Colonic mucosa (tissue), 4 donors: ENCODE results near the gene AGAP1. TPM values are rescaled to one million over a fixed set of nuclear protein-coding genes. Genes with fewer than 3 reads are reported as not detected.

Source experiments
- DNase-seq: peaks from one replicate; pipeline ENCODE4 v3.0.0-alpha.2; 2020
- H3K27ac ChIP-seq: fragments of 200-600 bp; one replicate; pipeline ENCODE4 v1.8.0; 2021
- H3K27me3 ChIP-seq: fragments of 200-600 bp; one replicate; pipeline ENCODE4 v1.8.0; 2021
- H3K36me3 ChIP-seq: fragments of 200-600 bp; one replicate; pipeline ENCODE4 v1.8.0; 2021
- H3K4me1 ChIP-seq: fragments of 200-600 bp; one replicate; pipeline ENCODE4 v1.8.0; 2021; ENCODE audit warnings: mild to moderate bottlenecking
- H3K4me3 ChIP-seq: fragments of 200-600 bp; one replicate; pipeline ENCODE4 v1.8.0; 2021
- H3K9ac ChIP-seq, 2 donors: one replicate each; pipeline ENCODE4 v1.7.0; 2013; ENCODE audit warnings: control low read depth in 2 of 2, low read depth in 2 of 2, low read length in 2 of 2
- H3K9me3 ChIP-seq: fragments of 200-600 bp; one replicate; pipeline ENCODE4 v1.8.0; 2021
- intact Hi-C: fragments of 100-400 bp; cut with DNase I; formaldehyde crosslinking; loops from one replicate; pipeline ENCODE4 v1.14.1; 2022
- total RNA-seq, 2 donors: library from RNA; stranded (reverse); fragmentation: NEBNext Ultra II Directional in 1 of 2; extraction: Animal tissue kit (Norgen Biotek cat#: 25700) in 1 of 2; gene quantifications; one replicate each; pipeline ENCODE4 v1.2.1, GENCODE V29; 2021
- TF ChIP-seq, protein P1 (sequence below): fragments of 200-600 bp; IDR thresholded peaks from one replicate; pipeline ENCODE4 v1.8.0; 2022; ENCODE audit warnings: antibody characterized with exemption, mild to moderate bottlenecking
- donor health status: healthy.
- donor health status: DM: no; HTN: no; CAD: no.
- donor health status: DM: no; HTN: no; CAD: no.

AGAP1 gene
- total RNA-seq, 2 donors from 2014 or later = 62.1 to 62.9 TPM

DNA sequence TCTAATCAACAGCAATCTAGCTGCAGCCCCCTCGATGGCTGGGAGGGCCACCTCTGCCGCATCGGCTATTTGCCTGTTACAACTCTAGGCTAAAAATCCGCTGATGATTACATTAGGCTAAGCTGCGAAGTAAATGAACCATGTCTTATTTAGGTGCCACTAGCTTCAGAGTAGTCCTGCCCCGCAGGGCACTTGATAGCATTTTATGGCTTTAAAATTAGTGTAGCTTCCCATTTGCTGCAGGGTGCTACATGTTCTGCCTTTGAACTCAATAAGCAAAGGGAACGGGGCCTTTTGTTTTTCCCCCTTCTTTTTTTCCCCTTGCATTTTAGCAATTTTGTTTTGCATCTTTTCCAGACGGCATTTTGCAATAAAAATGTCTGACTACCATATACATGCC is 404.1 kb downstream of the AGAP1 start:
- TF ChIP-seq, protein P1, sequence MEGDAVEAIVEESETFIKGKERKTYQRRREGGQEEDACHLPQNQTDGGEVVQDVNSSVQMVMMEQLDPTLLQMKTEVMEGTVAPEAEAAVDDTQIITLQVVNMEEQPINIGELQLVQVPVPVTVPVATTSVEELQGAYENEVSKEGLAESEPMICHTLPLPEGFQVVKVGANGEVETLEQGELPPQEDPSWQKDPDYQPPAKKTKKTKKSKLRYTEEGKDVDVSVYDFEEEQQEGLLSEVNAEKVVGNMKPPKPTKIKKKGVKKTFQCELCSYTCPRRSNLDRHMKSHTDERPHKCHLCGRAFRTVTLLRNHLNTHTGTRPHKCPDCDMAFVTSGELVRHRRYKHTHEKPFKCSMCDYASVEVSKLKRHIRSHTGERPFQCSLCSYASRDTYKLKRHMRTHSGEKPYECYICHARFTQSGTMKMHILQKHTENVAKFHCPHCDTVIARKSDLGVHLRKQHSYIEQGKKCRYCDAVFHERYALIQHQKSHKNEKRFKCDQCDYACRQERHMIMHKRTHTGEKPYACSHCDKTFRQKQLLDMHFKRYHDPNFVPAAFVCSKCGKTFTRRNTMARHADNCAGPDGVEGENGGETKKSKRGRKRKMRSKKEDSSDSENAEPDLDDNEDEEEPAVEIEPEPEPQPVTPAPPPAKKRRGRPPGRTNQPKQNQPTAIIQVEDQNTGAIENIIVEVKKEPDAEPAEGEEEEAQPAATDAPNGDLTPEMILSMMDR = no peak
- H3K9ac ChIP-seq = no peak overlapping the region

DNA sequence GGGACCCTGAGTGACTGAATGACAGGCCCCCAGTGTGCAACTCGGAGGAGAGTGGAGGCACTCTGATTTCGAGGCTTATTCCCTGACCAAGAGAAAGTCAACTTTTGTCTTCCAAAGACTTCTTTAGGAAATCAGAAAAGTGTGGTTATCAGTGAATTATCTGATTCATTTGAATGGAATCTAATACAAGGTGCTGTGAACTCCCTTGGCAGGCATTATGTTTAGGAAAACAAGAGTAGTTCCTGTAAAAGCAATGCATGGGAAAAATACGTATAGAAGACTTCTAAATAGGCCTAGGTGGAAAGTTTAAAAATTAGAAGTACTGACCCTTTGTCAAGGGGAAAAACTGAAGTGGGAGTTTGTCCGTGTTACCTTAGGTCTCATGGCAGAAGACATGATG is 404.9 kb downstream of the AGAP1 start:
- intact Hi-C loops = no loop called here
- H3K4me3 ChIP-seq = no peak overlapping the region
- no peaks in the 10 kb centered on the region for H3K9me3 ChIP-seq
- TF ChIP-seq, protein P1 = no peak
- no peak for DNase-seq
- H3K4me1 ChIP-seq = no peaks in the 10 kb centered on the region
- no peaks in the 10 kb centered on the region for H3K36me3 ChIP-seq
- H3K9ac ChIP-seq = no peak overlapping the region
- H3K27me3 ChIP-seq = no peaks in the 10 kb centered on the region
- H3K27ac ChIP-seq = no peak overlapping the region

More for the DNA sequence above, 404.1 kb downstream of the AGAP1 start:
- no peak for DNase-seq
- no peaks in the 10 kb centered on the region for H3K9me3 ChIP-seq
- no peak overlapping the region for H3K27ac ChIP-seq
- no peaks in the 10 kb centered on the region for H3K36me3 ChIP-seq
- no peak overlapping the region for H3K4me3 ChIP-seq
- H3K4me1 ChIP-seq = no peaks in the 10 kb centered on the region
- H3K27me3 ChIP-seq = no peaks in the 10 kb centered on the region
- intact Hi-C loops = no loop called here

DNA sequence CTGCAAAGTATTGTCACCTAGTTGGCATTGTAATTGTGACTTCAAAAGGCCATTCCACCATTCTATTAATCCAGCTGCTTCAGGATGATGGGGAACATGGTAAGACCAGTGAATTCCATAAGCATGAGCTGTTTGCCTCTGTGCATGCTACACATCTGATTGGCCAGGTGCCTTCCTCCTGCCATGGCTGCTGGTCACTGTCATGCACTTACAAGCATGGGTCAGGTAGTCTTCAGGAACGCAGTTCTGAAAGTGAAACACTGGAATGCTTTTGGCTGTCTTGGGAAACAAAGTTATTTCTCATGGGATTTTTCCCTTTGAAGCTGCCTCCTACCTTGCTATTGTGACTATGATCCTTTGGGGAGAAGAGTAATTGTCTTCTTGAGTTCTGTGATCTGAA is 406.8 kb downstream of the AGAP1 start:
- Histone ChIP-seq H3K4me1 (no peaks in the 10 kb centered on the region), H3K4me3 (no peak overlapping the region), H3K9me3 (no peaks in the 10 kb centered on the region), H3K27ac (no peak overlapping the region), H3K27me3 (no peaks in the 10 kb centered on the region), H3K36me3 (no peaks in the 10 kb centered on the region), H3K9ac (no peak overlapping the region)
- no peak for DNase-seq
- intact Hi-C loops = no loop called here
- TF ChIP-seq, protein P1 = no peak

DNA sequence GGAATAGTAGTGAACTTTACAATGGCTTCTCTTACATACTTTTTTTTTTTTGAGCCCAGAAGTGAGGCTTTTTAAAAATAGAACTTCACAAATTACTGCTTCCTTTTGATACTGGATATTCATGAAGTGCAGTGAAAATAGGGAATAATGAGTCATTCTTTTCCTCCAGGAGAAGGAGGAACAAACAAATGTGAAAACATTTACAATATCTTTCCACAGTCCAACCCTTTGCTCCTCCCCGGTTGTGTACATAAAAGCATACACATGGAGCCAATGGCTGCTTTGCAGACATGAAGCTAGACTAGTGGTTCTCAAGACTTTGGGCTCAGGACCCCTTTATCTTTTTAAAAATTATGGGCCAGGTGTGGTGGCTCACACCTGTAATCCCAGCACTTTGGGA is 407.4 kb downstream of the AGAP1 start:
- Histone ChIP-seq H3K4me1 (no peaks in the 10 kb centered on the region), H3K27me3 (no peaks in the 10 kb centered on the region), H3K9me3 (no peaks in the 10 kb centered on the region), H3K9ac (no peak overlapping the region), H3K27ac (no peak overlapping the region), H3K4me3 (no peak overlapping the region), H3K36me3 (no peaks in the 10 kb centered on the region)
- intact Hi-C loops = no loop called here
- peak; percentile 25 for DNase-seq
- TF ChIP-seq, protein P1 = no peak

DNA sequence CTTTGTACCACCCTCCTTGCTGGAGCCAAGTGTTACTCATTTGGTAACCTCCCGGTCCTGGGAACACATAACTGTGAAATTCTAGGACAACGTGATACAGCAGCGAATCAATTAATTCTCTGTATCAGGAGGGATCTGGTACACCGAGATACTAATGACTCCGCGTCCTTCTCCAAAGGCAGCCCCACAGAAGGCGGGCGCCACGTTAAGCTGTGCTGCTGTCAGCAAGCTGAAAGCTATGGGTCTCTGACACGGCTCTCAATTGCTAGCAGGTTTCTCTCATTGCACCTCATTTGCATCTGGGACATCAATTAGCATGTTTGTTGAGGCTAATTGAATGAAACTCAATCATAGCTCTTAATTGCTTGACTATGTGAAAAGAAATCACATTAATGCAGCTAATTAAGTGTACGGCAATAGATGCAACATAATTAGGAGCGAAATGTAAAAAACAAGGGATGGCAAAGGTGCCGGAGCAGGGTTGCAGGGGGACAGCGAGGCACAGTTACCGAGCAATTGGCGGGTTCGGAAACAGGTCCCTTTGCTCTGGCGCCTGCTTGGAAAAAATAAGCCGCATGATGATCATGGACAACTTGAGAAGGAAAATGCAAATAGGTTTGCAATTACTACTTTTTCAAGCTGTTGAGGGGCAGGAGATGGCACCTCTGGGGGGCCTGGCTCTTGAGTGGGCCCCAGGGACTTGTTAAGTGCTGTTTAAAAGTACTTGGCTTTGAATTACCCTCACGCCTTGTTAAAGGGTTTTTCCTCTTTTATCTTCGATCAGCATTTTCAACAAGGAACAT is 410.1 kb downstream of the AGAP1 start:
- Histone ChIP-seq H3K9me3 (no peaks in the 10 kb centered on the region), H3K9ac (no peak overlapping the region), H3K27me3 (no peaks in the 10 kb centered on the region), H3K27ac (no peak overlapping the region), H3K4me1 (no peaks in the 10 kb centered on the region), H3K4me3 (no peak overlapping the region), H3K36me3 (no peaks in the 10 kb centered on the region)
- intact Hi-C loops = no loop called here
- TF ChIP-seq, protein P1 = no peak
- DNase-seq = no peak
